HepG2 (cell line): Measurements from ENCODE around the gene FGD4. TPM values are rescaled to one million over a fixed set of nuclear protein-coding genes. Genes with fewer than 3 reads are reported as not detected.

ENCODE experiments used
- AHDC1 ChIP-seq: sonication (generic); formaldehyde crosslinking; IDR thresholded peaks from 2 replicates; pipeline ENCODE4 v1.5.1; 2020; ENCODE audit warnings: mild to moderate bottlenecking, missing genetic modification reagents, borderline replicate concordance
- CEBPG ChIP-seq: IDR thresholded peaks from 2 replicates; pipeline ENCODE4 v1.6.1; 2016
- EP300 ChIP-seq, 3 experiments: sonication (generic) in 1 of 3; formaldehyde crosslinking in 1 of 3; IDR thresholded peaks; 2 replicates each; pipeline versions ENCODE4 v1.5.1 to v1.6.1; 2011 to 2020; ENCODE audit warnings: low read depth in 2 of 3, low read length in 2 of 3, borderline replicate concordance in 1 of 3, improper control_type of control experiment in 1 of 3, mild to moderate bottlenecking in 1 of 3, missing genetic modification reagents in 1 of 3, moderate library complexity in 1 of 3
- GTF2F1 ChIP-seq: fragments of 150-350 bp; IDR thresholded peaks from 2 replicates; pipeline ENCODE4 v1.6.1; 2014; ENCODE audit warnings: low read length
- HMGXB4 ChIP-seq, 2 experiments: sonication (generic) in 1 of 2; formaldehyde crosslinking in 1 of 2; IDR thresholded peaks; 2 replicates each; pipeline versions ENCODE4 v1.4.0 to v1.6.1; 2018 to 2020; ENCODE audit warnings: missing genetic modification reagents in 2 of 2, borderline replicate concordance in 1 of 2, low read depth in 1 of 2, mild to moderate bottlenecking in 1 of 2, missing biosample characterization in 1 of 2
- HOMEZ ChIP-seq: IDR thresholded peaks from 2 replicates; pipeline ENCODE4 v1.6.1; 2016; ENCODE audit warnings: low read depth
- MNT ChIP-seq: fragments of 450-650 bp; IDR thresholded peaks from 2 replicates; pipeline ENCODE4 v1.6.1; 2016
- PITX1 ChIP-seq: sonication (generic); formaldehyde crosslinking; IDR thresholded peaks from 2 replicates; pipeline ENCODE4 v1.5.1; 2020; ENCODE audit warnings: mild to moderate bottlenecking, missing genetic modification reagents
- RXRA ChIP-seq: sonication (generic); formaldehyde crosslinking; IDR thresholded peaks from 2 replicates; pipeline ENCODE4 v1.5.1; 2020; ENCODE audit warnings: missing genetic modification reagents
- SKI ChIP-seq: fragments of 450-650 bp; IDR thresholded peaks from one replicate; pipeline ENCODE4 v1.6.1; 2018; ENCODE audit warnings: mild to moderate bottlenecking; ENCODE audit not compliant: partially characterized antibody
- SOX5 ChIP-seq: IDR thresholded peaks from 2 replicates; pipeline ENCODE4 v1.6.1; 2016; ENCODE audit warnings: borderline replicate concordance
- TFAP4 ChIP-seq: sonication (generic); IDR thresholded peaks from 2 replicates; pipeline ENCODE4 v1.6.1; 2016; ENCODE audit warnings: low read depth, borderline replicate concordance
- ZBTB33 ChIP-seq: sonication (generic); formaldehyde crosslinking; IDR thresholded peaks from 2 replicates; pipeline ENCODE4 v1.4.0; 2020; ENCODE audit warnings: missing genetic modification reagents
- ZNF10 ChIP-seq: sonication (generic); formaldehyde crosslinking; IDR thresholded peaks from 2 replicates; pipeline ENCODE4 v1.4.0; 2020; ENCODE audit warnings: mild to moderate bottlenecking, low read depth, missing genetic modification reagents, borderline replicate concordance
- polyA plus RNA-seq, 8 experiments: library from polyadenylated mRNA; depleted of rRNA in 3 of 8; stranded (reverse) in 7 of 8; unstranded in 1 of 8; fragments of >200 nt; fragmentation: Illumina TruSeq in 4 of 8; extraction: Trizol in 4 of 8; gene quantifications; 2 replicates each; pipeline versions ENCODE4 v1.2.1 to v1.2.3, GENCODE V29; 2011 to 2016; ENCODE audit warnings: low read depth in 4 of 8, missing spikeins in 1 of 8, mixed read lengths in 1 of 8; ENCODE audit not compliant: insufficient read depth in 1 of 8
- total RNA-seq, 5 experiments: library from RNA; depleted of rRNA; stranded (reverse); fragments of >200 nt; fragmentation: Illumina TruSeq; extraction: Trizol; gene quantifications; 2 replicates each; pipeline ENCODE4 v1.2.3, GENCODE V29; 2016; ENCODE audit warnings: low read depth in 1 of 5

The FGD4 gene
- total and polyA plus RNA-seq, 2 of the 13 experiments (the other 11 are each of a cell fraction or from before 2014, with no cell fraction given) = 4.6 to 6.6 TPM

- TF ChIP-seq AHDC1 (CRISPR knock-in tag) = peak; percentile 72; the same call in 1 of the 2 replicates
- TF ChIP-seq CEBPG (CRISPR knock-in tag) = peak; percentile 61; the same call in 1 of the 2 replicates
- TF ChIP-seq RXRA (CRISPR knock-in tag) = peak; percentile 65; the same call in 1 of the 2 replicates
- 0 out of 2 replicates have a peak, but pooled peaks have one; percentile 13 for TF ChIP-seq MNT
- no peak for TF ChIP-seq ZNF10 (CRISPR knock-in tag)
- peak in 1 of 2 experiments; percentile 73; a peak in 1 of 4 replicates for TF ChIP-seq EP300 (IDR thresholded peaks at IDR 0.05; ENCODE audit: low read depth in 2 of 2, low read length in 2 of 2)
- TF ChIP-seq EP300 (CRISPR knock-in tag; IDR thresholded peaks at IDR 0.05; ENCODE audit: borderline replicate concordance) = peak; percentile 30; the same call in 1 of the 2 replicates
- 0 out of 4 replicates have a peak, but pooled peaks of 1 of the 2 experiments have one; percentile 22 for TF ChIP-seq HMGXB4 (CRISPR knock-in tag; IDR thresholded peaks at IDR 0.05; ENCODE audit: borderline replicate concordance in 1 of 2, low read depth in 1 of 2)
- no peak for TF ChIP-seq GTF2F1
- TF ChIP-seq TFAP4 = peak; percentile 41; the same call in 1 of the 2 replicates
- TF ChIP-seq SKI = peak; percentile 98
- peak; percentile 99 for TF ChIP-seq SOX5 (CRISPR knock-in tag)
- TF ChIP-seq ZBTB33 (CRISPR knock-in tag) = peak; percentile 17; the same call in 1 of the 2 replicates
- peak; percentile 49; the same call in 1 of the 2 replicates for TF ChIP-seq HOMEZ (CRISPR knock-in tag)
- TF ChIP-seq PITX1 (CRISPR knock-in tag) = no peak
These were observed 37.7 kb downstream of the FGD4 start (continued) for GRCh38 chr12:32437095-32437515.
